ENCODE results near the gene CCDC14. TPM values are rescaled to one million over a fixed set of nuclear protein-coding genes. Genes with fewer than 3 reads are reported as not detected.

The CCDC14 gene
- total and polyA plus RNA-seq, 2 donors = 57.3 to 60.4 TPM

Other genes starting within 250 kb of the CCDC14 start
- gene MYLK, start 76.9 kb downstream of the CCDC14 start, total RNA-seq = 5.4 TPM
- 11.5 TPM for gene MYLK, start 76.9 kb downstream of the CCDC14 start, polyA plus RNA-seq
- gene ROPN1, start 30.9 kb upstream of the CCDC14 start, total RNA-seq = 0.09 TPM
- gene ROPN1, start 30.9 kb upstream of the CCDC14 start, polyA plus RNA-seq = 0.30 TPM
- gene KALRN, start 72.1 kb upstream of the CCDC14 start, total RNA-seq = 1.8 TPM
- 2.8 TPM for gene KALRN, start 72.1 kb upstream of the CCDC14 start, polyA plus RNA-seq